AG10803 (cell line): Measurements from ENCODE around the gene FMNL2.

Experiments
- DNase-seq: peaks from one replicate; pipeline ENCODE4 v3.0.0; 2010; ENCODE audit warnings: low read depth
- H3K4me3 ChIP-seq: 2 replicates; pipeline ENCODE4 v1.5.1; 2011; ENCODE audit warnings: mild to moderate bottlenecking, low read length, control low read depth
- CTCF ChIP-seq: conservative IDR thresholded peaks from 2 replicates; pipeline ENCODE4 v1.5.1; 2011; ENCODE audit warnings: mild to moderate bottlenecking, low read length, control low read depth, inconsistent platforms

The FMNL2 gene

GRCh38 chr2:152415796-152416195 lies 80.8 kb downstream of the FMNL2 start:
- peak; percentile 56 for DNase-seq
- TF ChIP-seq CTCF: no peak
- no peak overlapping the region for H3K4me3 ChIP-seq

- no peak for DNase-seq
- TF ChIP-seq CTCF: no peak
- H3K4me3 ChIP-seq: no peak overlapping the region
Observed at GRCh38 chr2:152418688-152419087, 83.7 kb downstream of the FMNL2 start.

- no peak overlapping the region for H3K4me3 ChIP-seq
- no peak for DNase-seq
- no peak for TF ChIP-seq CTCF
Observed at GRCh38 chr2:152419944-152420343, 85.0 kb downstream of the FMNL2 start.

- H3K4me3 ChIP-seq: no peak overlapping the region
Observed at GRCh38 chr2:152420363-152420762, 85.4 kb downstream of the FMNL2 start.

GRCh38 chr2:152420936-152421335 lies 86.0 kb downstream of the FMNL2 start:
- no peak for TF ChIP-seq CTCF
- no peak overlapping the region for H3K4me3 ChIP-seq
- no peak for DNase-seq

More at GRCh38 chr2:152420363-152420762, 85.4 kb downstream of the FMNL2 start:
- no peak for DNase-seq
- TF ChIP-seq CTCF: no peak

GRCh38 chr2:152421521-152422370 lies 86.8 kb downstream of the FMNL2 start:
- no peak overlapping the region for H3K4me3 ChIP-seq
- DNase-seq: peak; percentile 93
- no peak for TF ChIP-seq CTCF

- DNase-seq: no peak
- H3K4me3 ChIP-seq: no peak overlapping the region
- no peak for TF ChIP-seq CTCF
Observed at GRCh38 chr2:152423684-152424083, 88.7 kb downstream of the FMNL2 start.
